SK-N-SH treated with all-trans-retinoic acid at 6 μM for 48 hours (cell line): ENCODE measurements around the gene SLC38A3.

Experiments
- CSDC2 ChIP-seq: fragments of 250-450 bp; sonication (Bioruptor Pico); IDR thresholded peaks from 2 replicates; pipeline ENCODE4 v1.5.0; 2020; ENCODE audit warnings: mild to moderate bottlenecking, moderate library complexity
- RARB ChIP-seq: fragments of 250-450 bp; sonication (Bioruptor Pico); IDR thresholded peaks from 2 replicates; pipeline ENCODE4 v1.8.0; 2021; ENCODE audit warnings: mild to moderate bottlenecking, moderate library complexity
- ZFP30 ChIP-seq: fragments of 450-650 bp; formaldehyde crosslinking; IDR thresholded peaks from 2 replicates; pipeline ENCODE4 v1.5.0; 2022; ENCODE audit warnings: mild to moderate bottlenecking, moderate library complexity

DNA sequence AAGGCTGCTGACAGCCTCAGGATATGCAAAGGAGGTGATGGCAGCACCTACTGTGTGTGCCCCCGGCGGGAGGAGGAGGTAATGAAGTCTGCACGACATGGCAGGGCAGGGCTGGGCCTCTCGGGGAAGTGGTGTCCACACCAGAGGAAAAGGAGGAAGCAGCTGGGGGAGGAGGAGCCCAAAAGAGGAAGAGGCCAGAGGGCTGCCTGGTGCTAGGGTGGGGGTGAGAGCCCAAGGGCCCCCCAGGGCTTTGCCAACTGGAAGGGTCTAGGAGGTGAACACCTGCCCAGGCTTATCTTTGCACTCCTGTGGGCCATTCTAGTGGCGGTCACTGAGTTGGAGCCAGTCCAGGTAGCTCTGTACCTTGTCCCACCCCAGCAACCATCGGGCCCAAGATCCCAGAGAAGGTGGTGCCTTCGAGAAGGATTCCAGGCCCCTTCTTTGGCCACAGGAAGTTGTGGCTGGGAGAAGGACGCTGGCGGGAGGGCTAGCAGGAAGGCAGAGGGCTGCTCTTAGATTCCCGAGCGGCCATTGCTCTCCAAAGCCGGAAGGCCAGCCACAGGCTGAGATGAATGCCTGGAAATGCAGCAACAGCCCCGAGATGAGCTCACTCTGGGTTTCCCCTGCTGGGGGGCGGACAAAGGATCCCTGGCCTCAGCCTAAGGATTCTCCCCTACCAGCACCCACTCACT, 37.9 kb downstream of the SLC38A3 start:
- no peak for TF ChIP-seq ZFP30 (CRISPR knock-in tag)
- TF ChIP-seq CSDC2 (CRISPR knock-in tag): no peak
- TF ChIP-seq RARB: no peak
